HG02970 (cell line): ENCODE data around the gene KCNQ1.

Experiments
- ATAC-seq: cut with Tn5 transposase; IDR thresholded peaks from one replicate; pipeline ENCODE4 v1.9.1; 2021; ENCODE audit warnings: mild to moderate bottlenecking, moderate library complexity, moderate number of reproducible peaks; ENCODE audit not compliant: unreplicated experiment, low FRiP score

KCNQ1 gene

GRCh38 chr11:2440646-2441045, 4.2 kb upstream of the KCNQ1 start:
- no peak for ATAC-seq

GRCh38 chr11:2441171-2441570, 3.6 kb upstream of the KCNQ1 start:
- no peak for ATAC-seq

GRCh38 chr11:2442589-2442988, 2.2 kb upstream of the KCNQ1 start:
- ATAC-seq = no peak

- no peak for ATAC-seq
These were observed 1.4 kb upstream of the KCNQ1 start for GRCh38 chr11:2443406-2443805.

- ATAC-seq = no peak
These were observed 657 bp upstream of the KCNQ1 start, which contains the start of gene TRPM5 for GRCh38 chr11:2443881-2444820. Gene TRPM5 (minus strand): TSS chr11:2444514. CDS start chr11:2423036, 21,478 bp downstream.

GRCh38 chr11:2445746-2446551, 1.1 kb downstream of the KCNQ1 start:
- ATAC-seq = no peak

GRCh38 chr11:2446590-2447252, 1.9 kb downstream of the KCNQ1 start:
- no peak for ATAC-seq

- no peak for ATAC-seq
These were observed 2.6 kb downstream of the KCNQ1 start for GRCh38 chr11:2447253-2447950.

GRCh38 chr11:2447951-2448650, 3.3 kb downstream of the KCNQ1 start:
- no peak for ATAC-seq

- ATAC-seq = no peak
These were observed 4.1 kb downstream of the KCNQ1 start for GRCh38 chr11:2448661-2449547.

- no peak for ATAC-seq
These were observed 4.9 kb downstream of the KCNQ1 start for GRCh38 chr11:2449548-2450320.

- no peak for ATAC-seq
These were observed 5.7 kb downstream of the KCNQ1 start for GRCh38 chr11:2450321-2451041.

- no peak for ATAC-seq
These were observed 6.5 kb downstream of the KCNQ1 start for GRCh38 chr11:2451336-2451735.

GRCh38 chr11:2451916-2452315, 7.1 kb downstream of the KCNQ1 start:
- ATAC-seq = no peak

- no peak for ATAC-seq
These were observed 7.7 kb downstream of the KCNQ1 start for GRCh38 chr11:2452321-2453012.

- no peak for ATAC-seq
These were observed 8.6 kb downstream of the KCNQ1 start for GRCh38 chr11:2453436-2453835.

- ATAC-seq = no peak
These were observed 13.5 kb downstream of the KCNQ1 start for GRCh38 chr11:2458321-2458720.
